GM23338 (cell line): ENCODE data around the gene TCEAL9. TPM values are rescaled to one million over a fixed set of nuclear protein-coding genes. Genes with fewer than 3 reads are reported as not detected.

Experiments used
- ATAC-seq: fragments of 200-7000 bp; cut with Tn5 transposase; 3 replicates; pipeline ENCODE4 v1.9.1; 2020
- DNase-seq: peaks from one replicate; pipeline ENCODE4 v3.0.0-alpha.2; 2015; ENCODE audit warnings: low spot score
- H2AFZ ChIP-seq: fragments of 200-600 bp; sonication (generic); 2 replicates; pipeline ENCODE4 v1.8.0; 2016; ENCODE audit warnings: antibody characterized with exemption, mild to moderate bottlenecking, moderate library complexity
- H3F3A ChIP-seq: fragments of 200-600 bp; sonication (generic); replicated peaks from 2 replicates; pipeline ENCODE4 v1.8.0; 2017; ENCODE audit warnings: antibody characterized with exemption, mixed run types, low read depth
- H3K27ac ChIP-seq: fragments of 200-600 bp; sonication (generic); 2 replicates; pipeline ENCODE4 v1.6.1; 2016; ENCODE audit warnings: low read depth
- H3K27me3 ChIP-seq: fragments of 200-600 bp; sonication (generic); 2 replicates; pipeline ENCODE4 v1.8.0; 2016; ENCODE audit warnings: mild to moderate bottlenecking, mixed run types, moderate library complexity; ENCODE audit not compliant: insufficient read depth
- H3K36me3 ChIP-seq: fragments of 200-600 bp; sonication (generic); 2 replicates; pipeline ENCODE4 v1.8.0; 2016; ENCODE audit warnings: mild to moderate bottlenecking; ENCODE audit not compliant: insufficient read depth
- H3K4me1 ChIP-seq: fragments of 200-600 bp; sonication (generic); 2 replicates; pipeline ENCODE4 v1.8.0; 2016; ENCODE audit warnings: mild to moderate bottlenecking, moderate library complexity; ENCODE audit not compliant: insufficient read depth
- H3K4me2 ChIP-seq: fragments of 200-600 bp; sonication (generic); 2 replicates; pipeline ENCODE4 v1.7.1; 2017; ENCODE audit warnings: mixed run types
- H3K4me3 ChIP-seq: fragments of 200-600 bp; sonication (generic); 2 replicates; pipeline ENCODE4 v1.6.1; 2016; ENCODE audit warnings: mixed run types
- H3K79me2 ChIP-seq: fragments of 200-600 bp; sonication (generic); replicated peaks from 2 replicates; pipeline ENCODE4 v1.8.0; 2017; ENCODE audit warnings: mild to moderate bottlenecking; ENCODE audit not compliant: insufficient read depth
- H3K9me2 ChIP-seq: fragments of 200-600 bp; sonication (generic); 2 replicates; pipeline ENCODE4 v1.8.0; 2017; ENCODE audit not compliant: insufficient read depth
- H4K20me1 ChIP-seq: fragments of 200-600 bp; sonication (generic); replicated peaks from 2 replicates; pipeline ENCODE4 v1.8.0; 2017; ENCODE audit warnings: mild to moderate bottlenecking; ENCODE audit not compliant: insufficient read depth
- H3K27ac Mint-ChIP-seq: 2 replicates; pipeline ENCODE4 v1.8.0; 2020; ENCODE audit warnings: inconsistent platforms, mild to moderate bottlenecking, moderate library complexity, mixed read lengths
- H3K27me3 Mint-ChIP-seq: 3 replicates; pipeline ENCODE4 v1.8.0; 2022; ENCODE audit warnings: low read depth, mild to moderate bottlenecking, moderate library complexity, mixed read lengths, inconsistent platforms; ENCODE audit not compliant: insufficient read depth, poor library complexity
- H3K36me3 Mint-ChIP-seq: 3 replicates; pipeline ENCODE4 v1.8.0; 2021; ENCODE audit warnings: low read depth, mild to moderate bottlenecking, inconsistent platforms, moderate library complexity, mixed read lengths
- H3K4me1 Mint-ChIP-seq: 3 replicates; pipeline ENCODE4 v1.8.0; 2020; ENCODE audit warnings: mild to moderate bottlenecking, inconsistent platforms, mixed read lengths
- H3K4me3 Mint-ChIP-seq: 3 replicates; pipeline ENCODE4 v1.8.0; 2021; ENCODE audit warnings: moderate library complexity, mild to moderate bottlenecking, inconsistent platforms, mixed read lengths
- H3K9me3 Mint-ChIP-seq: 3 replicates; pipeline ENCODE4 v1.8.0; 2020; ENCODE audit warnings: moderate library complexity, mild to moderate bottlenecking, inconsistent platforms, mixed read lengths
- REST ChIP-seq: IDR thresholded peaks from one replicate; pipeline ENCODE4 v1.6.1; 2018; ENCODE audit warnings: antibody characterized with exemption; ENCODE audit not compliant: unreplicated experiment
- ZNF462 ChIP-seq: fragments of 250-450 bp; sonication (Bioruptor Pico); IDR thresholded peaks from 2 replicates; pipeline ENCODE4 v1.5.0; 2020; ENCODE audit warnings: mild to moderate bottlenecking, moderate library complexity
- polyA plus RNA-seq: library from polyadenylated mRNA; unstranded; fragments of >200 nt; fragmentation: Nextera tagmentation; extraction: Ambion mirVana; gene quantifications from 2 replicates; pipeline ENCODE4 v1.2.1, GENCODE V29; 2016
- total RNA-seq: library from RNA; depleted of rRNA; stranded (reverse); fragments of >200 nt; shearing (Covaris generic); gene quantifications from 2 replicates; pipeline ENCODE4 v1.2.3, GENCODE V29; 2014

Gene TCEAL9
- total and polyA plus RNA-seq, 2 experiments from 2014 or later, result 37.1 to 184 TPM

GRCh38 chrX:103309860-103310554 is 46.3 kb upstream of the TCEAL9 start:
- Histone ChIP-seq H3K79me2 (no peaks in the 10 kb centered on the region), H3K9me2 (no peaks in the 10 kb centered on the region), H3K4me3 (peak overlapping the region; percentile 73), H3K27ac (no peak overlapping the region), H3K4me1 (0 out of 2 replicates have a peak, but pooled peaks cover 3% of the 10 kb centered on the region), H3K27me3 (no peaks in the 10 kb centered on the region), H3K36me3 (no peaks in the 10 kb centered on the region), H2AFZ (no peak overlapping the region), H4K20me1 (no peaks in the 10 kb centered on the region), H3K4me2 (peak overlapping the region; percentile 79), H3F3A (no peaks in the 10 kb centered on the region)
- H3K27ac Mint-ChIP-seq, result 0 out of 2 replicates have a peak overlapping the region, but pooled peaks have one; percentile 67
- peaks cover 17% of the 10 kb centered on the region for H3K36me3 Mint-ChIP-seq
- ATAC-seq (peak; percentile 63), DNase-seq (peak; percentile 33)
- peak overlapping the region; percentile 84 for H3K4me3 Mint-ChIP-seq
- peaks cover 1% of the 10 kb centered on the region for H3K27me3 Mint-ChIP-seq
- TF ChIP-seq ZNF462 (CRISPR knock-in tag) (no peak), REST (peak; percentile 61)
- H3K4me1 Mint-ChIP-seq, result peaks cover 3% of the 10 kb centered on the region
- H3K9me3 Mint-ChIP-seq, result no peaks in the 10 kb centered on the region
